Stomach (tissue), 4 donors: ENCODE data around the gene TRDN.

Experiments
- EP300 ChIP-seq: sonication (generic); formaldehyde crosslinking; IDR thresholded peaks from one replicate; pipeline ENCODE4 v1.6.1; 2017; ENCODE audit warnings: antibody characterized with exemption
- POLR2A ChIP-seq, 4 donors: fragments of 450-650 bp; IDR thresholded peaks; one replicate each; pipeline ENCODE4 v1.6.1; 2016; ENCODE audit warnings: antibody characterized with exemption in 4 of 4, control low read depth in 2 of 4, mild to moderate bottlenecking in 1 of 4, moderate library complexity in 1 of 4
- POLR2AphosphoS5 ChIP-seq, 3 donors: sonication (generic); formaldehyde crosslinking; IDR thresholded peaks; one replicate each; pipeline ENCODE4 v1.6.1; 2016; ENCODE audit warnings: antibody characterized with exemption in 3 of 3
- TF ChIP-seq, protein P1 (sequence below), 7 experiments: fragments of 450-650 bp in 4 of 7; fragments of 200-600 bp in 3 of 7; sonication (generic) in 3 of 7; IDR thresholded peaks; one replicate each; pipeline ENCODE4 v1.5.1; 2016 to 2019; ENCODE audit warnings: antibody characterized with exemption in 7 of 7, control low read depth in 2 of 7, mild to moderate bottlenecking in 1 of 7

DNA sequence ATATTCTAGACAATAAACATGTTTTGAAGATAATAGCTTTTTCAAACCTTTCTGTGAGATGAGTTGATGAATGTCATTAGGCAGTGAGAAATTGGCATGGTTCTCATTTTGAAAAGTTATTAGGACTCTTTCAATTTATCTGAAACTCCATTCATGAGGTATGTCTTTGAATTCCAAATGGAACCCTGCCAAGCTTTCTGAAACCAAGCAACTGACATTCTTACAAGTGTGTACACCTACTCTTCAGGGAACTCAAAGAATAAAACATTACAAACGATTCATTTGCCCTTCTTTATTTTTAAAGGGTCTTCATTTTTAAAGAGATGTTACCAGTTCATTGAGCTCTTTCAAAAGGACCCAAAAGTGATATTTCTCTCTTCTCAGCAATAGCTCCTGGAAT, 2.1 kb upstream of the TRDN start:
- TF ChIP-seq, protein P1, sequence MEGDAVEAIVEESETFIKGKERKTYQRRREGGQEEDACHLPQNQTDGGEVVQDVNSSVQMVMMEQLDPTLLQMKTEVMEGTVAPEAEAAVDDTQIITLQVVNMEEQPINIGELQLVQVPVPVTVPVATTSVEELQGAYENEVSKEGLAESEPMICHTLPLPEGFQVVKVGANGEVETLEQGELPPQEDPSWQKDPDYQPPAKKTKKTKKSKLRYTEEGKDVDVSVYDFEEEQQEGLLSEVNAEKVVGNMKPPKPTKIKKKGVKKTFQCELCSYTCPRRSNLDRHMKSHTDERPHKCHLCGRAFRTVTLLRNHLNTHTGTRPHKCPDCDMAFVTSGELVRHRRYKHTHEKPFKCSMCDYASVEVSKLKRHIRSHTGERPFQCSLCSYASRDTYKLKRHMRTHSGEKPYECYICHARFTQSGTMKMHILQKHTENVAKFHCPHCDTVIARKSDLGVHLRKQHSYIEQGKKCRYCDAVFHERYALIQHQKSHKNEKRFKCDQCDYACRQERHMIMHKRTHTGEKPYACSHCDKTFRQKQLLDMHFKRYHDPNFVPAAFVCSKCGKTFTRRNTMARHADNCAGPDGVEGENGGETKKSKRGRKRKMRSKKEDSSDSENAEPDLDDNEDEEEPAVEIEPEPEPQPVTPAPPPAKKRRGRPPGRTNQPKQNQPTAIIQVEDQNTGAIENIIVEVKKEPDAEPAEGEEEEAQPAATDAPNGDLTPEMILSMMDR (IDR thresholded peaks at IDR 0.05): no peak
- TF ChIP-seq POLR2AphosphoS5 (IDR thresholded peaks at IDR 0.05) (no peak), POLR2A (IDR thresholded peaks at IDR 0.05) (no peak), EP300 (no peak)
